Thoracic aorta endothelial cell (primary cell): Measurements from ENCODE around the gene PDIA6. TPM values are rescaled to one million over a fixed set of nuclear protein-coding genes. Genes with fewer than 3 reads are reported as not detected.

ENCODE experiments used
- small RNA-seq: library from RNA; depleted of rRNA; stranded (forward); fragments of <200 nt; gene quantifications from one replicate; pipeline ENCODE3, GENCODE V24; 2012
- total RNA-seq: library from RNA; depleted of rRNA; stranded (reverse); fragments of >200 nt; gene quantifications from 2 replicates; pipeline ENCODE4 v1.2.3, GENCODE V29; 2012

Gene PDIA6
- 469 and 501 TPM in 2 replicates for total RNA-seq

GRCh38 chr2:10812362-10813162, at the start of gene PDIA6:
Gene PDIA6, minus strand, starts transcription at chr2:10812785. Its CDS starts 89 bp downstream, at chr2:10812696.

Small RNA genes lying within 50 kb of the gene (small RNA-seq; reads per million reads assigned to genes)
- not detected for gene RNU7-138P
- gene RNU7-176P, result not detected

Other genes with a start within 250 kb of the PDIA6 start
- 56.8 and 59.9 TPM in 2 replicates for gene NOL10, start 122.8 kb downstream of the PDIA6 start, total RNA-seq
- gene ATP6V1C2, start 91.2 kb downstream of the PDIA6 start, total RNA-seq, result 0.07 TPM in 1 of 2 replicates, not detected in the other
- 0.27 and 0.36 TPM in 2 replicates for gene KCNF1, start 99.1 kb upstream of the PDIA6 start, total RNA-seq